Immature natural killer cell (primary cell): Measurements from ENCODE around the gene LCOR. TPM values are rescaled to one million over a fixed set of nuclear protein-coding genes. Genes with fewer than 3 reads are reported as not detected.

Experiments
- DNase-seq, 3 donors: peaks; one replicate each; pipeline ENCODE4 v3.0.0; 2022; ENCODE audit warnings: mixed read lengths in 1 of 3
- H3K27ac Mint-ChIP-seq, 6 donors: one replicate each; pipeline ENCODE4 v1.8.0; 2020; ENCODE audit warnings: mixed read lengths in 6 of 6, mild to moderate bottlenecking in 5 of 6, inconsistent platforms in 4 of 6, moderate library complexity in 3 of 6
- H3K27me3 Mint-ChIP-seq, 3 donors: one replicate each; pipeline ENCODE4 v1.8.0; 2020 to 2021; ENCODE audit warnings: low read depth in 3 of 3, mild to moderate bottlenecking in 3 of 3, mixed read lengths in 3 of 3, moderate library complexity in 3 of 3, inconsistent platforms in 1 of 3
- H3K36me3 Mint-ChIP-seq, 3 donors: one replicate each; pipeline ENCODE4 v1.8.0; 2020; ENCODE audit warnings: mixed read lengths in 3 of 3, inconsistent platforms in 2 of 3, mild to moderate bottlenecking in 2 of 3
- H3K4me1 Mint-ChIP-seq, 2 donors: one replicate each; pipeline ENCODE4 v1.8.0; 2020; ENCODE audit warnings: inconsistent platforms in 2 of 2, mild to moderate bottlenecking in 2 of 2, mixed read lengths in 2 of 2, moderate library complexity in 1 of 2
- H3K4me3 Mint-ChIP-seq, 5 donors: one replicate each; pipeline ENCODE4 v1.8.0; 2020; ENCODE audit warnings: mild to moderate bottlenecking in 5 of 5, mixed read lengths in 5 of 5, inconsistent platforms in 3 of 5, moderate library complexity in 3 of 5
- H3K9me3 Mint-ChIP-seq, 6 donors: one replicate each; pipeline ENCODE4 v1.8.0; 2020; ENCODE audit warnings: mild to moderate bottlenecking in 6 of 6, mixed read lengths in 6 of 6, inconsistent platforms in 4 of 6, moderate library complexity in 3 of 6
- polyA plus RNA-seq, 3 donors: library from polyadenylated mRNA; unstranded; fragments of 300-500 nt; fragmentation: Illumina TruSeq; gene quantifications; one replicate each; pipeline ENCODE4 v1.2.3, GENCODE V29; 2021

The LCOR gene
- polyA plus RNA-seq, 3 donors from 2014 or later = 14.1 to 35.1 (median 27.0) TPM

GRCh38 chr10:96880575-96880974 lies 48.5 kb downstream of the LCOR start:
- Mint-ChIP-seq H3K27me3 (peaks cover 0 to 1% (median 0%) of the 10 kb centered on the region in 3 donors), H3K4me3 (no peak overlapping the region), H3K27ac (no peak overlapping the region), H3K4me1 (peaks cover 55 to 81% of the 10 kb centered on the region in 2 donors), H3K36me3 (no peaks in the 10 kb centered on the region), H3K9me3 (no peaks in the 10 kb centered on the region)
- DNase-seq = no peak

GRCh38 chr10:96889415-96890171 lies 57.5 kb downstream of the LCOR start:
- Mint-ChIP-seq H3K27me3 (peaks cover 2 to 7% (median 2%) of the 10 kb centered on the region in 3 donors), H3K4me3 (peak overlapping the region in 2 of 5 donors; percentile 5 to 10), H3K9me3 (peaks cover 0 to 9% (median 0%) of the 10 kb centered on the region in 6 donors), H3K4me1 (peaks cover 45 to 68% of the 10 kb centered on the region in 2 donors), H3K36me3 (peaks cover 9 to 20% (median 16%) of the 10 kb centered on the region in 3 donors), H3K27ac (peak overlapping the region in 4 of 6 donors; percentile 56 to 82 (median 78))
- no peak for DNase-seq

GRCh38 chr10:96890172-96890513 lies 58.0 kb downstream of the LCOR start:
- Mint-ChIP-seq H3K9me3 (peaks cover 0 to 9% (median 0%) of the 10 kb centered on the region in 6 donors), H3K4me3 (peak overlapping the region in 2 of 5 donors; percentile 5 to 10), H3K27me3 (peaks cover 2 to 7% (median 2%) of the 10 kb centered on the region in 3 donors), H3K27ac (peak overlapping the region in 5 of 6 donors; percentile 17 to 82 (median 78)), H3K4me1 (peaks cover 48 to 70% of the 10 kb centered on the region in 2 donors), H3K36me3 (peaks cover 9 to 20% (median 16%) of the 10 kb centered on the region in 3 donors)
- DNase-seq = no peak

- peaks cover 0 to 9% (median 0%) of the 10 kb centered on the region in 6 donors for H3K9me3 Mint-ChIP-seq
- H3K27ac Mint-ChIP-seq = peak overlapping the region in 4 of 6 donors; percentile 0 to 79 (median 66)
- peak overlapping the region in 2 of 5 donors; percentile 8 to 44 for H3K4me3 Mint-ChIP-seq
Observed at GRCh38 chr10:96890580-96890979, 58.5 kb downstream of the LCOR start.

GRCh38 chr10:96891840-96892239 lies 59.7 kb downstream of the LCOR start:
- DNase-seq = peak; percentile 16 to 34 (median 21)
- peaks cover 2 to 7% (median 2%) of the 10 kb centered on the region in 3 donors for H3K27me3 Mint-ChIP-seq
- peaks cover 58 to 84% of the 10 kb centered on the region in 2 donors for H3K4me1 Mint-ChIP-seq
- peak overlapping the region in 5 of 6 donors; percentile 53 to 73 (median 59) for H3K27ac Mint-ChIP-seq
- peak overlapping the region; percentile 37 to 70 (median 60) for H3K4me3 Mint-ChIP-seq
- H3K9me3 Mint-ChIP-seq = peaks cover 0 to 9% (median 0%) of the 10 kb centered on the region in 6 donors
- peaks cover 9 to 17% (median 16%) of the 10 kb centered on the region in 3 donors for H3K36me3 Mint-ChIP-seq

More at GRCh38 chr10:96890580-96890979, 58.5 kb downstream of the LCOR start:
- Mint-ChIP-seq H3K36me3 (peaks cover 9 to 20% (median 16%) of the 10 kb centered on the region in 3 donors), H3K4me1 (peaks cover 52 to 75% of the 10 kb centered on the region in 2 donors), H3K27me3 (peaks cover 2 to 7% (median 2%) of the 10 kb centered on the region in 3 donors)
- DNase-seq = no peak

- Mint-ChIP-seq H3K27me3 (peaks cover 0 to 7% (median 2%) of the 10 kb centered on the region in 3 donors), H3K36me3 (peaks cover 0 to 8% (median 6%) of the 10 kb centered on the region in 3 donors), H3K27ac (peak overlapping the region in 2 of 6 donors; percentile 2 to 56), H3K9me3 (peaks cover 0 to 9% (median 0%) of the 10 kb centered on the region in 6 donors), H3K4me3 (no peak overlapping the region), H3K4me1 (peaks cover 54 to 89% of the 10 kb centered on the region in 2 donors)
- no peak for DNase-seq
Observed at GRCh38 chr10:96895662-96896424, 63.7 kb downstream of the LCOR start.

- Mint-ChIP-seq H3K36me3 (peaks cover 3 to 8% (median 6%) of the 10 kb centered on the region in 3 donors), H3K4me1 (peaks cover 51 to 86% of the 10 kb centered on the region in 2 donors), H3K27me3 (peaks cover 0 to 1% (median 0%) of the 10 kb centered on the region in 3 donors), H3K9me3 (peaks cover 0 to 7% (median 0%) of the 10 kb centered on the region in 6 donors), H3K27ac (peak overlapping the region; percentile 25 to 57 (median 45)), H3K4me3 (peak overlapping the region in 1 of 5 donors; percentile 14)
- no peak for DNase-seq
Observed at GRCh38 chr10:96896884-96897589, 64.9 kb downstream of the LCOR start.

- peak overlapping the region in 3 of 5 donors; percentile 4 to 67 (median 26) for H3K4me3 Mint-ChIP-seq
- H3K27ac Mint-ChIP-seq = peak overlapping the region in 3 of 6 donors; percentile 12 to 30 (median 15)
- no peaks in the 10 kb centered on the region for H3K27me3 Mint-ChIP-seq
- no peaks in the 10 kb centered on the region for H3K9me3 Mint-ChIP-seq
- H3K36me3 Mint-ChIP-seq = peaks cover 0 to 4% (median 3%) of the 10 kb centered on the region in 3 donors
- DNase-seq = no peak
- H3K4me1 Mint-ChIP-seq = peaks cover 59 to 87% of the 10 kb centered on the region in 2 donors
Observed at GRCh38 chr10:96902117-96902516, 70.0 kb downstream of the LCOR start.

- Mint-ChIP-seq H3K4me3 (peak overlapping the region in 2 of 5 donors; percentile 4 to 67), H3K27me3 (no peaks in the 10 kb centered on the region), H3K4me1 (peaks cover 54 to 84% of the 10 kb centered on the region in 2 donors), H3K27ac (no peak overlapping the region), H3K9me3 (no peaks in the 10 kb centered on the region), H3K36me3 (peaks cover 0 to 4% (median 3%) of the 10 kb centered on the region in 3 donors)
- DNase-seq = no peak
Observed at GRCh38 chr10:96902731-96903358, 70.7 kb downstream of the LCOR start.

GRCh38 chr10:96904648-96905047 lies 72.5 kb downstream of the LCOR start:
- Mint-ChIP-seq H3K4me1 (peaks cover 49 to 78% of the 10 kb centered on the region in 2 donors), H3K27me3 (peaks cover 0 to 1% (median 0%) of the 10 kb centered on the region in 3 donors), H3K36me3 (peaks cover 6 to 11% (median 10%) of the 10 kb centered on the region in 3 donors), H3K27ac (no peak overlapping the region), H3K4me3 (no peak overlapping the region), H3K9me3 (no peaks in the 10 kb centered on the region)
- DNase-seq = no peak

GRCh38 chr10:96906864-96907263 lies 74.8 kb downstream of the LCOR start:
- Mint-ChIP-seq H3K4me3 (no peak overlapping the region), H3K27ac (peak overlapping the region in 1 of 6 donors; percentile 5), H3K27me3 (peaks cover 0 to 1% (median 0%) of the 10 kb centered on the region in 3 donors), H3K36me3 (peaks cover 6 to 8% (median 6%) of the 10 kb centered on the region in 3 donors), H3K9me3 (no peaks in the 10 kb centered on the region), H3K4me1 (peaks cover 50 to 82% of the 10 kb centered on the region in 2 donors)
- DNase-seq = no peak

- peaks cover 10 to 15% (median 13%) of the 10 kb centered on the region in 3 donors for H3K36me3 Mint-ChIP-seq
- no peaks in the 10 kb centered on the region for H3K9me3 Mint-ChIP-seq
- H3K4me3 Mint-ChIP-seq = no peak overlapping the region
- DNase-seq = peak; percentile 17 to 40 (median 32)
- H3K4me1 Mint-ChIP-seq = peaks cover 34 to 59% of the 10 kb centered on the region in 2 donors
- peaks cover 0 to 3% (median 0%) of the 10 kb centered on the region in 3 donors for H3K27me3 Mint-ChIP-seq
- peak overlapping the region in 1 of 6 donors; percentile 24 for H3K27ac Mint-ChIP-seq
Observed at GRCh38 chr10:96910488-96911395, 78.6 kb downstream of the LCOR start.
